PC-3 (cell line): ENCODE data around the gene PLPP1. TPM values are rescaled to one million over a fixed set of nuclear protein-coding genes. Genes with fewer than 3 reads are reported as not detected.

ENCODE experiments used
- ATAC-seq: fragments of 200-7000 bp; cut with Tn5 transposase; 2 replicates; pipeline ENCODE4 v1.9.1; 2020; ENCODE audit warnings: mild to moderate bottlenecking, moderate library complexity
- BruUV-seq: library from RNA; stranded (reverse); fragments of 400-500 nt; replicated peaks from 2 replicates; lab custom pipeline; 2021; lab: Mats Ljungman, UMichigan
- CTCF ChIA-PET: fragments of 300-600 bp; sonication (Branson Sonifier 250); formaldehyde crosslinking; loops from one replicate; lab custom pipeline; 2022; ENCODE audit warnings: antibody characterized with exemption; lab: Charles Lee
- POLR2A ChIA-PET: fragments of 300-600 bp; sonication (Branson Sonifier 250); formaldehyde crosslinking; loops from one replicate; lab custom pipeline; 2022; ENCODE audit warnings: antibody characterized with exemption; ENCODE audit not compliant: unreplicated experiment; lab: Charles Lee
- DNase-seq: peaks from one replicate; pipeline ENCODE4 v3.0.0-alpha.2; 2015
- H2AFZ ChIP-seq: fragments of 300-600 bp; sonication (generic); 2 replicates; pipeline ENCODE4 v1.6.0; 2016; ENCODE audit warnings: antibody characterized with exemption, low read length
- H3F3A ChIP-seq: fragments of 300-600 bp; sonication (generic); one replicate; pipeline ENCODE4 v1.6.0; 2017; ENCODE audit warnings: antibody characterized with exemption, low read length, control low read depth, mild to moderate bottlenecking; ENCODE audit not compliant: unreplicated experiment
- H3K27ac ChIP-seq: fragments of 300-600 bp; sonication (generic); 2 replicates; pipeline ENCODE4 v1.5.1; 2016; ENCODE audit warnings: mild to moderate bottlenecking, low read length
- H3K27me3 ChIP-seq: fragments of 300-600 bp; sonication (generic); 2 replicates; pipeline ENCODE4 v1.6.1; 2016; ENCODE audit warnings: low read length, mixed read lengths
- H3K36me3 ChIP-seq: fragments of 300-600 bp; sonication (generic); 2 replicates; pipeline ENCODE4 v1.6.1; 2016; ENCODE audit warnings: low read depth, mixed run types, low read length, mixed read lengths
- H3K4me1 ChIP-seq: fragments of 300-600 bp; sonication (generic); 2 replicates; pipeline ENCODE4 v1.5.1; 2016; ENCODE audit warnings: low read length; ENCODE audit not compliant: insufficient read depth
- H3K4me2 ChIP-seq: fragments of 300-600 bp; sonication (generic); 2 replicates; pipeline ENCODE4 v1.6.0; 2016; ENCODE audit warnings: low read length
- H3K4me3 ChIP-seq: fragments of 300-600 bp; sonication (generic); 2 replicates; pipeline ENCODE4 v1.5.1; 2016; ENCODE audit warnings: mild to moderate bottlenecking, low read length, mixed read lengths
- H3K79me2 ChIP-seq: fragments of 300-600 bp; sonication (generic); 2 replicates; pipeline ENCODE4 v1.6.1; 2017; ENCODE audit warnings: low read length, mixed read lengths
- H3K9ac ChIP-seq: fragments of 300-600 bp; sonication (generic); 2 replicates; pipeline ENCODE4 v1.6.0; 2016; ENCODE audit warnings: mild to moderate bottlenecking, low read length
- H3K9me2 ChIP-seq: fragments of 300-600 bp; sonication (generic); replicated peaks from 2 replicates; pipeline ENCODE4 v1.6.1; 2016; ENCODE audit warnings: mixed run types, low read length, mixed read lengths
- H3K9me3 ChIP-seq: fragments of 300-600 bp; sonication (generic); 2 replicates; pipeline ENCODE4 v1.6.1; 2016; ENCODE audit warnings: low read length, mixed read lengths
- H4K20me1 ChIP-seq: fragments of 300-600 bp; sonication (generic); 2 replicates; pipeline ENCODE4 v1.6.1; 2016; ENCODE audit warnings: low read length, mixed read lengths
- EZH2 ChIP-seq: fragments of 300-600 bp; sonication (generic); IDR thresholded peaks from one replicate; pipeline ENCODE4 v1.6.1; 2017; ENCODE audit warnings: antibody characterized with exemption, mild to moderate bottlenecking, low read length; ENCODE audit not compliant: unreplicated experiment
- EZH2phosphoT487 ChIP-seq: fragments of 300-600 bp; sonication (generic); IDR thresholded peaks from 2 replicates; pipeline ENCODE4 v1.6.1; 2018; ENCODE audit warnings: mild to moderate bottlenecking, antibody characterized with exemption, low read length, borderline replicate concordance
- intact Hi-C: fragments of 100-400 bp; cut with micrococcal nuclease; formaldehyde crosslinking; loops from 2 replicates; pipeline ENCODE4 v1.9.0; 2023
- total RNA-seq: library from RNA; depleted of rRNA; stranded (reverse); fragments of >200 nt; gene quantifications from 2 replicates; pipeline ENCODE4 v1.2.3, GENCODE V29; 2014
- TF ChIP-seq, protein P1 (sequence below): fragments of 300-600 bp; sonication (generic); conservative IDR thresholded peaks from 2 replicates; pipeline ENCODE4 v1.5.1; 2017; ENCODE audit warnings: antibody characterized with exemption, low read depth, mild to moderate bottlenecking, low read length

The PLPP1 gene
- total RNA-seq, 1 experiment from 2014 or later = 16.2 TPM

DNA sequence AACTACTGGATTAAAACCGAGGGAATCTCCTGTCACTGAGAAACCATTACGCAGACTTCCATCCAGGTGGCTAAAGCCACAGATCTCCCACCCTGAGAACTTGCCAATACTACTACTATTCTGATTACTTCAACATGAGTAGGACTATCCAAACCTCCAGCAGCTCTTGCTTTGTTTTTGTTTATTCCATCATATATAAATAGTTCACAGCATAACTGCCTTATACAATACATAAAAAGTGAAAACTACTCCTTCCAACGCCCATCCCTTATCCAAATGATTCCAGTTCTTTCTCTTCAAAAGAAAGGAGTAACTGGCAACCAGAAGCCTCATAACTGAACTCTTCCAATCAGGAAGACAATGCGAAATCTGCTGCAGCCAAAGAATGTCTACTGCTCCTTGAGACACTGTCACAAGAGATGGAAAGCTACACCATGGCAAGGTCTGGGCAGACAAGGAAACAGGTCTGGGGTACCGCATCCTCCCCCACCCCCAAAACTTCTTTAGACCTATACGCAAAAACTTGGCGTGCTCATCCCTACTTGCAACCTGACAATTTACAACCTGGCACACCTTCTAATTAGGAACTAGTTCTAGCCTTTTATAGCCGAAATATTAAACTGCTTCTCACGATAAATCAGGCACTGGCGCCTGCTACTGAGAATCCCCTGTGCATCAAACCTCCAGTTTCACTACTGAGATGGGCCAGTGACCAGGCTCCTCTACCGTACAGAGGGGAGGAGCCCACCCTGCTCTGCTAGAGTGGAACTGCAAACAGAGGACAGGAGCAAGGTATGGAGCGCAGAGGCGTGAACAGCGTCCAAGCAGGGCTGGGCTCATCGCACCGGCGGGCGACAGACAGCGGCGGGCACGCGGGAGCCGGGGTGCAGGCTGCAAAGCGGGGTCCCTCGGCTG, 986 bp downstream of the PLPP1 start:
- peak; percentile 61 for ATAC-seq
- CTCF ChIA-PET = no interaction called here
- TSS peak; percentile 40 for BruUV-seq
- Histone ChIP-seq H3K27ac (0 out of 2 replicates have a peak overlapping the region, but pooled peaks have one; percentile 28), H3K36me3 (no peaks in the 10 kb centered on the region), H3F3A (no peaks in the 10 kb centered on the region), H3K4me3 (peak overlapping the region; percentile 86), H3K4me1 (peaks cover 5% of the 10 kb centered on the region; the same call in 1 of the 2 replicates), H2AFZ (peak overlapping the region; percentile 98), H4K20me1 (no peaks in the 10 kb centered on the region), H3K9ac (peak overlapping the region; percentile 66), H3K9me2 (no peaks in the 10 kb centered on the region), H3K9me3 (no peaks in the 10 kb centered on the region), H3K4me2 (peak overlapping the region; percentile 97), H3K27me3 (no peaks in the 10 kb centered on the region), H3K79me2 (peaks cover 23% of the 10 kb centered on the region)
- peak; percentile 21 for DNase-seq
- intact Hi-C loops = loop anchor here (2.0 to 10.0 kb wide), 3 partner anchors 67 to 159 kb away; no protein-coding TSS in a partner anchor
- POLR2A ChIA-PET = no interaction called here
- no peak for TF ChIP-seq EZH2
- TF ChIP-seq, protein P1, sequence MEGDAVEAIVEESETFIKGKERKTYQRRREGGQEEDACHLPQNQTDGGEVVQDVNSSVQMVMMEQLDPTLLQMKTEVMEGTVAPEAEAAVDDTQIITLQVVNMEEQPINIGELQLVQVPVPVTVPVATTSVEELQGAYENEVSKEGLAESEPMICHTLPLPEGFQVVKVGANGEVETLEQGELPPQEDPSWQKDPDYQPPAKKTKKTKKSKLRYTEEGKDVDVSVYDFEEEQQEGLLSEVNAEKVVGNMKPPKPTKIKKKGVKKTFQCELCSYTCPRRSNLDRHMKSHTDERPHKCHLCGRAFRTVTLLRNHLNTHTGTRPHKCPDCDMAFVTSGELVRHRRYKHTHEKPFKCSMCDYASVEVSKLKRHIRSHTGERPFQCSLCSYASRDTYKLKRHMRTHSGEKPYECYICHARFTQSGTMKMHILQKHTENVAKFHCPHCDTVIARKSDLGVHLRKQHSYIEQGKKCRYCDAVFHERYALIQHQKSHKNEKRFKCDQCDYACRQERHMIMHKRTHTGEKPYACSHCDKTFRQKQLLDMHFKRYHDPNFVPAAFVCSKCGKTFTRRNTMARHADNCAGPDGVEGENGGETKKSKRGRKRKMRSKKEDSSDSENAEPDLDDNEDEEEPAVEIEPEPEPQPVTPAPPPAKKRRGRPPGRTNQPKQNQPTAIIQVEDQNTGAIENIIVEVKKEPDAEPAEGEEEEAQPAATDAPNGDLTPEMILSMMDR = no peak
- TF ChIP-seq EZH2phosphoT487 = no peak

GRCh38 chr5:55530669-55531068, 4.1 kb downstream of the PLPP1 start:
- Histone ChIP-seq H3K27ac (no peak overlapping the region), H3K9me3 (no peaks in the 10 kb centered on the region), H3K9me2 (no peaks in the 10 kb centered on the region), H4K20me1 (no peaks in the 10 kb centered on the region), H2AFZ (0 out of 2 replicates have a peak overlapping the region, but pooled peaks have one; percentile 0), H3K79me2 (peaks cover 23% of the 10 kb centered on the region), H3K4me2 (peak overlapping the region; percentile 0; the same call in 1 of the 2 replicates), H3K9ac (no peak overlapping the region), H3K4me3 (no peak overlapping the region), H3K4me1 (peaks cover 5% of the 10 kb centered on the region; the same call in 1 of the 2 replicates), H3K36me3 (no peaks in the 10 kb centered on the region), H3K27me3 (no peaks in the 10 kb centered on the region), H3F3A (no peaks in the 10 kb centered on the region)
- ChIA-PET CTCF (no interaction called here), POLR2A (no interaction called here)
- BruUV-seq = no TSS peak
- no peak for ATAC-seq
- intact Hi-C loops = loop anchor here (10.0 kb wide), 1 partner anchor 124 kb away; no protein-coding TSS in a partner anchor
- TF ChIP-seq, protein P1 = no peak
- TF ChIP-seq EZH2 (no peak), EZH2phosphoT487 (no peak)
- DNase-seq = no peak

DNA sequence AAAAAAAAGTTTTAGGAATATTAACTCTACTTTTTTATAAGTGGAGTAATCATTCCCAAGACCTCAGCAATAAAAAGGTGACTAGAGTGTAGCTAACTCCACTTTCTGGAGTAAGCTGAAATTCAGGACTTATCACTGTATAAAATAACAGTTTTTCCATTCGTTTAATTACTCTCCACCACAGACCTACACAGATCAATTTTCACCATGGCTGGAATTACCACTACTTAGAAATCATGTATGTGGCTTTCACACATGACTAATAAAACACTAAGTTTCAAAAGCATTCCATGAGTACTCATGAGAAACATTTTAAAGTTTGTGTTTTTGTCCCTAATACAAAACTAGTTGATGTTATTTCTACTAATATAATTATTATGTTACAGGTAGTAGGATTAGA, 9.9 kb downstream of the PLPP1 start:
- Histone ChIP-seq H4K20me1 (no peaks in the 10 kb centered on the region), H3K9me3 (no peaks in the 10 kb centered on the region), H3F3A (no peaks in the 10 kb centered on the region), H3K9ac (no peak overlapping the region), H3K4me2 (no peak overlapping the region), H3K27me3 (no peaks in the 10 kb centered on the region), H3K4me3 (no peak overlapping the region), H3K36me3 (no peaks in the 10 kb centered on the region), H3K4me1 (no peaks in the 10 kb centered on the region), H3K79me2 (no peaks in the 10 kb centered on the region), H2AFZ (no peak overlapping the region), H3K9me2 (no peaks in the 10 kb centered on the region), H3K27ac (no peak overlapping the region)
- CTCF ChIA-PET = no interaction called here
- ATAC-seq (no peak), DNase-seq (no peak)
- TF ChIP-seq, protein P1 = no peak
- TF ChIP-seq EZH2 (no peak), EZH2phosphoT487 (no peak)
- intact Hi-C loops = no loop called here
- no TSS peak for BruUV-seq
- POLR2A ChIA-PET = no interaction called here
